GM23248 (cell line): ENCODE measurements around the gene TTLL5.

Experiments
- EZH2 ChIP-seq: fragments of 200-600 bp; sonication (generic); IDR thresholded peaks from 2 replicates; pipeline ENCODE4 v1.6.1; 2018; ENCODE audit warnings: antibody characterized with exemption, mild to moderate bottlenecking; ENCODE audit not compliant: insufficient read depth, poor library complexity, severe bottlenecking
- EZH2phosphoT487 ChIP-seq: fragments of 200-600 bp; sonication (generic); IDR thresholded peaks from 2 replicates; pipeline ENCODE4 v1.6.1; 2018; ENCODE audit warnings: antibody characterized with exemption, moderate library complexity, mild to moderate bottlenecking, low read depth; ENCODE audit not compliant: insufficient read depth

DNA sequence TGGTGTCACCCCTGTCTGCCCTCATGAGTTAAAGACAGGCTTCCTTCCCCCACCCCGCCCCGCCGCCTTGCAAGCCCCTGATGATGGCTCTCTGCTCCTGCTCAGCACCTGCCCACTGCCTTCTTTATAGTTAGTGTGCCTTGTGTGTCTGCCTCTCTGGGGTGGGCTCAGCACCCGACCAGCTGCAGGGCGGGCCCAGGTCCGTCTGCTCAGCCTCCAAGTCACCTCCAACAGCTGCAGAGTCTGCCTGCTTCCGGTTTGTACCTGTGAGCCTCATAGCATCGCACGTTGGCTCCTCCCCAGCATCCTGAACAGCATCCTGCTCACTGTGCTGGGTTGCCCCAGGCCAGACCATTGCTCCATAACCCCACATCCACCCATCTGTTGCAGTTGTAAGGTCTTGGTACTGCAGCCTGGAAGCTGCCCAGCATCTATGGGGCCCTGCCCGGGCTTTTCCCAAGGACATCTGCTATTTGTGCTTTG, 317.2 kb downstream of the TTLL5 start:
- TF ChIP-seq EZH2 (no peak), EZH2phosphoT487 (no peak)
